Measurements from ENCODE around the gene LNX1. TPM values are rescaled to one million over a fixed set of nuclear protein-coding genes. Genes with fewer than 3 reads are reported as not detected.

The LNX1 gene
- total and polyA plus RNA-seq, 10 of the 15 experiments (the other 5 are each of a cell fraction or from before 2014, with no cell fraction given) = 0.72 to 1.4 (median 1.0) TPM

DNA sequence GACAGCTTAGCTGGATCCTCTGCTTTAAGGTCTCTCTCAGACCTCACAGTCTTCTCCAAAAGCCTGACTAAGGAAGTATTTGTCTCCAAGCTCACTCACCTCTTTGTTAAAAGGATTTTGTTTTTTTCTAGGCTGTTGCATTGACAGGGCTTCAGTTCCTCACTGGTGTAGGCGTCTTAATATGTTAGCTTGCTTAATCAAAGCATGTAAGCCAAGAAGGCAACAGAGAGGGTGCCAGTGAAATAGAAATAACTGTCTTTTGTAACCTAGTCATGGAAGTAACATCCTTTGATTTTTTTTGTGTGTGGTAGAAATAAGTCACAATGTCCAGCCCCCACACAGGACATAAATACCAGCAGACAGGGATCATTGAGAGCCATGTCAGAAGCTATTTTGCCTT, 155.0 kb downstream of the LNX1 start:
- no peak for ATAC-seq
- H3K9ac ChIP-seq (ENCODE audit: control insufficient read depth, insufficient read depth, low read length) = no peak overlapping the region
- no peak overlapping the region for H2AFZ ChIP-seq (ENCODE audit: control insufficient read depth, low read depth, low read length)
- intact Hi-C loops (cut with micrococcal nuclease; ENCODE audit: unreplicated experiment) = loop anchor here (10.0 kb wide), 2 partner anchors 241 to 421 kb away; no protein-coding TSS in a partner anchor
- no peaks in the 10 kb centered on the region for H3K9me3 ChIP-seq (replicated peaks; ENCODE audit: control insufficient read depth, insufficient read depth, low read length)
- no peak for DNase-seq (ENCODE audit: low read depth, low spot score)
- H4K20me1 ChIP-seq (ENCODE audit: control insufficient read depth, insufficient read depth) = no peaks in the 10 kb centered on the region
- ChIA-PET RAD21 (ENCODE audit: unreplicated experiment) (interaction anchor here (0.8 kb wide), 1 partner anchor 15 kb away, joined by 3 read pairs; no protein-coding TSS in a partner anchor), POLR2A (no interaction called here), SMC1A (ENCODE audit: uncharacterized antibody, unreplicated experiment) (interaction anchor here (0.6 to 1.0 kb wide), 2 partner anchors 14 to 230 kb away, joined by 3 read pairs; no protein-coding TSS in a partner anchor), CTCF (interaction anchor here (1.0 kb wide), 1 partner anchor 11 kb away, joined by 3 read pairs; no protein-coding TSS in a partner anchor)
- no peaks in the 10 kb centered on the region for H3K27me3 ChIP-seq (replicated peaks in 1 of 2; ENCODE audit: control insufficient read depth in 2 of 2, insufficient read depth in 2 of 2, low read length in 1 of 2)
- peaks cover 0 to 20% of the 10 kb centered on the region in 2 experiments for H3K36me3 ChIP-seq (ENCODE audit: control insufficient read depth in 2 of 2, insufficient read depth in 2 of 2, low read length in 1 of 2)
- in situ Hi-C loops (cut with MboI) = no loop called here
- TF ChIP-seq YBX1 (IDR thresholded peaks at IDR 0.05) (no peak), PAX5 (IDR thresholded peaks at IDR 0.05; ENCODE audit: borderline replicate concordance, low read depth, low read length) (no peak), FOXK2 (IDR thresholded peaks at IDR 0.05) (no peak), ZNF217 (IDR thresholded peaks at IDR 0.05) (no peak), HDAC2 (IDR thresholded peaks at IDR 0.05) (no peak), SREBF2 (IDR thresholded peaks at IDR 0.05; ENCODE audit: low read length) (no peak), SP1 (IDR thresholded peaks at IDR 0.05; ENCODE audit: low read depth, low read length) (no peak), ZNF207 (IDR thresholded peaks at IDR 0.05; ENCODE audit: borderline replicate concordance) (no peak), HDAC6 (IDR thresholded peaks at IDR 0.05; ENCODE audit: unreplicated experiment) (no peak), SIX5 (IDR thresholded peaks at IDR 0.05; ENCODE audit: low read depth, low read length, severe bottlenecking) (no peak), TCF7 (IDR thresholded peaks at IDR 0.05; ENCODE audit: borderline replicate concordance) (no peak), BMI1 (IDR thresholded peaks at IDR 0.05; ENCODE audit: borderline replicate concordance) (no peak), POLR2AphosphoS5 (IDR thresholded peaks at IDR 0.05; ENCODE audit: low read length) (no peak), ELK1 (IDR thresholded peaks at IDR 0.05; ENCODE audit: low read depth, low read length) (no peak), SUPT20H (IDR thresholded peaks at IDR 0.05; ENCODE audit: borderline replicate concordance, control insufficient read depth, low read depth, low read length) (no peak), DPF2 (IDR thresholded peaks at IDR 0.05) (no peak)
- TF ChIP-seq, protein P1, sequence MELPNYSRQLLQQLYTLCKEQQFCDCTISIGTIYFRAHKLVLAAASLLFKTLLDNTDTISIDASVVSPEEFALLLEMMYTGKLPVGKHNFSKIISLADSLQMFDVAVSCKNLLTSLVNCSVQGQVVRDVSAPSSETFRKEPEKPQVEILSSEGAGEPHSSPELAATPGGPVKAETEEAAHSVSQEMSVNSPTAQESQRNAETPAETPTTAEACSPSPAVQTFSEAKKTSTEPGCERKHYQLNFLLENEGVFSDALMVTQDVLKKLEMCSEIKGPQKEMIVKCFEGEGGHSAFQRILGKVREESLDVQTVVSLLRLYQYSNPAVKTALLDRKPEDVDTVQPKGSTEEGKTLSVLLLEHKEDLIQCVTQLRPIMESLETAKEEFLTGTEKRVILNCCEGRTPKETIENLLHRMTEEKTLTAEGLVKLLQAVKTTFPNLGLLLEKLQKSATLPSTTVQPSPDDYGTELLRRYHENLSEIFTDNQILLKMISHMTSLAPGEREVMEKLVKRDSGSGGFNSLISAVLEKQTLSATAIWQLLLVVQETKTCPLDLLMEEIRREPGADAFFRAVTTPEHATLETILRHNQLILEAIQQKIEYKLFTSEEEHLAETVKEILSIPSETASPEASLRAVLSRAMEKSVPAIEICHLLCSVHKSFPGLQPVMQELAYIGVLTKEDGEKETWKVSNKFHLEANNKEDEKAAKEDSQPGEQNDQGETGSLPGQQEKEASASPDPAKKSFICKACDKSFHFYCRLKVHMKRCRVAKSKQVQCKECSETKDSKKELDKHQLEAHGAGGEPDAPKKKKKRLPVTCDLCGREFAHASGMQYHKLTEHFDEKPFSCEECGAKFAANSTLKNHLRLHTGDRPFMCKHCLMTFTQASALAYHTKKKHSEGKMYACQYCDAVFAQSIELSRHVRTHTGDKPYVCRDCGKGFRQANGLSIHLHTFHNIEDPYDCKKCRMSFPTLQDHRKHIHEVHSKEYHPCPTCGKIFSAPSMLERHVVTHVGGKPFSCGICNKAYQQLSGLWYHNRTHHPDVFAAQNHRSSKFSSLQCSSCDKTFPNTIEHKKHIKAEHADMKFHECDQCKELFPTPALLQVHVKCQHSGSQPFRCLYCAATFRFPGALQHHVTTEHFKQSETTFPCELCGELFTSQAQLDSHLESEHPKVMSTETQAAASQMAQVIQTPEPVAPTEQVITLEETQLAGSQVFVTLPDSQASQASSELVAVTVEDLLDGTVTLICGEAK (IDR thresholded peaks at IDR 0.05; ENCODE audit: borderline replicate concordance) = no peak
- TF ChIP-seq, protein P2, sequence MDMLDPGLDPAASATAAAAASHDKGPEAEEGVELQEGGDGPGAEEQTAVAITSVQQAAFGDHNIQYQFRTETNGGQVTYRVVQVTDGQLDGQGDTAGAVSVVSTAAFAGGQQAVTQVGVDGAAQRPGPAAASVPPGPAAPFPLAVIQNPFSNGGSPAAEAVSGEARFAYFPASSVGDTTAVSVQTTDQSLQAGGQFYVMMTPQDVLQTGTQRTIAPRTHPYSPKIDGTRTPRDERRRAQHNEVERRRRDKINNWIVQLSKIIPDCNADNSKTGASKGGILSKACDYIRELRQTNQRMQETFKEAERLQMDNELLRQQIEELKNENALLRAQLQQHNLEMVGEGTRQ (IDR thresholded peaks at IDR 0.05; ENCODE audit: borderline replicate concordance, low read depth, low read length) = no peak
- no peak overlapping the region for H3K4me3 ChIP-seq
- H3K4me2 ChIP-seq (ENCODE audit: control insufficient read depth, insufficient read depth) = no peak overlapping the region
- H3K27ac ChIP-seq (ENCODE audit: control insufficient read depth, insufficient read depth) = no peak overlapping the region
- H3K79me2 ChIP-seq (ENCODE audit: control insufficient read depth, insufficient read depth, low read length) = no peaks in the 10 kb centered on the region; the same call in 1 of the 2 replicates
- 94% methylated on average over 1 of the region's 1 CpG for WGBS (ENCODE audit: insufficient coverage, insufficient replicate concordance, low lambda C conversion rate, missing lambda C conversion rate)
- no peaks in the 10 kb centered on the region for H3K4me1 ChIP-seq (ENCODE audit: control insufficient read depth, insufficient read depth, low read length)
- no TSS peak for BruUV-seq (replicated peaks)
- FAIRE-seq = no peak

Data from GM12878 (cell line).